HEK293T (cell line): ENCODE measurements around the gene IL4.
"Not testable (repeated sequence)": the region's sequence is repeated elsewhere in the genome, so short reads cannot be mapped to it uniquely, and the experiment has no call there.

ENCODE experiments used
- CTCF ChIA-PET: fragments of 350-600 bp; formaldehyde crosslinking; extraction: SDS; loops from one replicate; lab custom pipeline; 2021; ENCODE audit warnings: antibody characterized with exemption, inconsistent platforms; lab: Yijun Ruan, JAX
- POLR2A ChIA-PET: fragments of 350-600 bp; formaldehyde crosslinking; extraction: SDS; loops from one replicate; lab custom pipeline; 2020; ENCODE audit warnings: antibody characterized with exemption, inconsistent platforms; lab: Yijun Ruan, JAX
- DNase-seq: peaks from one replicate; pipeline ENCODE4 v3.0.0; 2012; ENCODE audit warnings: mixed read lengths; ENCODE audit errors: extremely low spot score
- ARNT ChIP-seq: fragments of 450-650 bp; IDR thresholded peaks from 2 replicates; pipeline ENCODE4 v1.6.1; 2017; ENCODE audit warnings: mild to moderate bottlenecking
- BHLHE40 ChIP-seq: fragments of 450-650 bp; IDR thresholded peaks from 2 replicates; pipeline ENCODE4 v1.6.1; 2016; ENCODE audit warnings: mild to moderate bottlenecking, moderate library complexity, borderline replicate concordance
- CTBP1 ChIP-seq: fragments of 450-650 bp; IDR thresholded peaks from 2 replicates; pipeline ENCODE4 v1.6.1; 2016; ENCODE audit warnings: borderline replicate concordance
- ELF4 ChIP-seq: fragments of 450-650 bp; IDR thresholded peaks from 2 replicates; pipeline ENCODE4 v1.6.1; 2017; ENCODE audit warnings: antibody characterized with exemption
- FOXA1 ChIP-seq: fragments of 450-650 bp; IDR thresholded peaks from 2 replicates; pipeline ENCODE4 v1.6.1; 2016; ENCODE audit warnings: mild to moderate bottlenecking
- FOXK2 ChIP-seq: fragments of 450-650 bp; IDR thresholded peaks from 2 replicates; pipeline ENCODE4 v1.6.1; 2016; ENCODE audit warnings: mild to moderate bottlenecking
- FOXM1 ChIP-seq: fragments of 450-650 bp; IDR thresholded peaks from 2 replicates; pipeline ENCODE4 v1.6.1; 2017; ENCODE audit warnings: mild to moderate bottlenecking, borderline replicate concordance
- HDGF ChIP-seq: fragments of 450-650 bp; IDR thresholded peaks from 2 replicates; pipeline ENCODE4 v1.6.1; 2017; ENCODE audit warnings: antibody characterized with exemption, borderline replicate concordance
- L3MBTL2 ChIP-seq: fragments of 450-650 bp; conservative IDR thresholded peaks from 2 replicates; pipeline ENCODE4 v1.6.1; 2016; ENCODE audit warnings: mild to moderate bottlenecking
- LEF1 ChIP-seq: fragments of 450-650 bp; IDR thresholded peaks from 2 replicates; pipeline ENCODE4 v1.6.1; 2017; ENCODE audit warnings: mild to moderate bottlenecking, borderline replicate concordance
- NFRKB ChIP-seq: fragments of 450-650 bp; IDR thresholded peaks from 2 replicates; pipeline ENCODE4 v1.6.1; 2016; ENCODE audit warnings: mild to moderate bottlenecking, moderate library complexity
- PKNOX1 ChIP-seq: fragments of 450-650 bp; IDR thresholded peaks from 2 replicates; pipeline ENCODE4 v1.6.1; 2016
- SP1 ChIP-seq: fragments of 450-650 bp; IDR thresholded peaks from 2 replicates; pipeline ENCODE4 v1.6.1; 2017
- SUZ12 ChIP-seq: fragments of 450-650 bp; IDR thresholded peaks from 2 replicates; pipeline ENCODE4 v1.6.1; 2016; ENCODE audit warnings: mild to moderate bottlenecking
- TARDBP ChIP-seq: fragments of 450-650 bp; IDR thresholded peaks from 2 replicates; pipeline ENCODE4 v1.6.1; 2016
- ZNF384 ChIP-seq: fragments of 450-650 bp; IDR thresholded peaks from 2 replicates; pipeline ENCODE4 v1.6.1; 2016

The IL4 gene

GRCh38 chr5:132673939-132674630, at the start of gene IL4:
IL4 (plus strand) TSS chr5:132673989; CDS start chr5:132674051, 62 bp downstream.
- TF ChIP-seq PKNOX1 (no peak), ELF4 (no peak), SUZ12 (no peak), FOXA1 (no peak), LEF1 (no peak), BHLHE40 (no peak)
- POLR2A ChIA-PET, result no interaction called here
- CTCF ChIA-PET, result interaction anchor here (1.3 kb wide), 1 partner anchor 146 kb away, joined by 4 read pairs; no protein-coding TSS in a partner anchor
- DNase-seq, result no peak

- ChIA-PET CTCF (no interaction called here), POLR2A (interaction anchor here (0.6 kb wide), 1 partner anchor 15 kb away, joined by 3 read pairs; no protein-coding TSS in a partner anchor)
- no peak for DNase-seq
- TF ChIP-seq SP1, result no peak
- no peak for TF ChIP-seq ELF4
- TF ChIP-seq CTBP1, result no peak
- TF ChIP-seq L3MBTL2, result no peak
Measured at GRCh38 chr5:132627470-132627869, 46.3 kb upstream of the IL4 start.

GRCh38 chr5:132628814-132629213, 45.0 kb upstream of the IL4 start:
- TF ChIP-seq SP1, result no peak
- no peak for TF ChIP-seq LEF1
- no peak for TF ChIP-seq FOXK2
- ChIA-PET POLR2A (no interaction called here), CTCF (no interaction called here)
- no peak for DNase-seq

GRCh38 chr5:132629230-132629944, 44.4 kb upstream of the IL4 start:
- ChIA-PET CTCF (no interaction called here), POLR2A (no interaction called here)
- TF ChIP-seq PKNOX1, result no peak
- no peak for TF ChIP-seq TARDBP
- no peak for TF ChIP-seq L3MBTL2
- TF ChIP-seq FOXA1, result no peak
- no peak for TF ChIP-seq SP1
- TF ChIP-seq LEF1, result no peak
- no peak for TF ChIP-seq BHLHE40
- no peak for TF ChIP-seq ARNT
- TF ChIP-seq ZNF384, result no peak
- no peak for TF ChIP-seq CTBP1
- no peak for TF ChIP-seq FOXM1
- TF ChIP-seq ELF4, result no peak
- no peak for TF ChIP-seq FOXK2
- no peak for TF ChIP-seq SUZ12
- no peak for TF ChIP-seq NFRKB

GRCh38 chr5:132633587-132633986, 40.2 kb upstream of the IL4 start:
- POLR2A ChIA-PET, DNase-seq: not testable (repeated sequence)
- CTCF ChIA-PET, result interaction anchor here (0.6 kb wide), 1 partner anchor 182 kb away, joined by 4 read pairs; no protein-coding TSS in a partner anchor

More at GRCh38 chr5:132629230-132629944, 44.4 kb upstream of the IL4 start:
- no peak for DNase-seq

GRCh38 chr5:132635873-132636272, 37.9 kb upstream of the IL4 start:
- no peak for DNase-seq
- TF ChIP-seq ELF4 (no peak), LEF1 (no peak), TARDBP (no peak), CTBP1 (no peak), BHLHE40 (no peak), PKNOX1 (no peak), ZNF384 (no peak), SUZ12 (no peak), FOXA1 (no peak), ARNT (no peak), HDGF (no peak), L3MBTL2 (no peak), SP1 (no peak), FOXK2 (no peak)
- ChIA-PET POLR2A (no interaction called here), CTCF (interaction anchor here (0.5 kb wide), 1 partner anchor 109 kb away, joined by 3 read pairs; no protein-coding TSS in a partner anchor)
